GM10248 (cell line): ENCODE data around the gene MGARP.

Experiments
- CTCF ChIA-PET: fragments of 300-600 bp; sonication (Branson Sonifier 250); formaldehyde crosslinking; extraction: SDS; loops from one replicate; lab custom pipeline; 2021; ENCODE audit warnings: antibody characterized with exemption; lab: Yijun Ruan, JAX
- POLR2A ChIA-PET: fragments of 350-650 bp; sonication (Branson Sonifier 250); formaldehyde crosslinking; extraction: SDS; loops from one replicate; lab custom pipeline; 2020; ENCODE audit warnings: antibody characterized with exemption; lab: Yijun Ruan, JAX
- DNase-seq: peaks from one replicate; pipeline ENCODE4 v3.0.0; 2012; ENCODE audit errors: extremely low spot score
- CTCF ChIP-seq: IDR thresholded peaks from 2 replicates; pipeline ENCODE4 v1.5.1; 2012; ENCODE audit warnings: mild to moderate bottlenecking, low read depth; ENCODE audit errors: extremely low read depth, missing control alignments, control extremely low read depth

The MGARP gene

GRCh38 chr4:139282065-139282720, 2.2 kb upstream of the MGARP start:
- POLR2A ChIA-PET, result interaction anchor here (0.9 kb wide), 1 partner anchor 105 kb away, joined by 3 read pairs; the partner anchor contains the start of gene ELF2

DNA sequence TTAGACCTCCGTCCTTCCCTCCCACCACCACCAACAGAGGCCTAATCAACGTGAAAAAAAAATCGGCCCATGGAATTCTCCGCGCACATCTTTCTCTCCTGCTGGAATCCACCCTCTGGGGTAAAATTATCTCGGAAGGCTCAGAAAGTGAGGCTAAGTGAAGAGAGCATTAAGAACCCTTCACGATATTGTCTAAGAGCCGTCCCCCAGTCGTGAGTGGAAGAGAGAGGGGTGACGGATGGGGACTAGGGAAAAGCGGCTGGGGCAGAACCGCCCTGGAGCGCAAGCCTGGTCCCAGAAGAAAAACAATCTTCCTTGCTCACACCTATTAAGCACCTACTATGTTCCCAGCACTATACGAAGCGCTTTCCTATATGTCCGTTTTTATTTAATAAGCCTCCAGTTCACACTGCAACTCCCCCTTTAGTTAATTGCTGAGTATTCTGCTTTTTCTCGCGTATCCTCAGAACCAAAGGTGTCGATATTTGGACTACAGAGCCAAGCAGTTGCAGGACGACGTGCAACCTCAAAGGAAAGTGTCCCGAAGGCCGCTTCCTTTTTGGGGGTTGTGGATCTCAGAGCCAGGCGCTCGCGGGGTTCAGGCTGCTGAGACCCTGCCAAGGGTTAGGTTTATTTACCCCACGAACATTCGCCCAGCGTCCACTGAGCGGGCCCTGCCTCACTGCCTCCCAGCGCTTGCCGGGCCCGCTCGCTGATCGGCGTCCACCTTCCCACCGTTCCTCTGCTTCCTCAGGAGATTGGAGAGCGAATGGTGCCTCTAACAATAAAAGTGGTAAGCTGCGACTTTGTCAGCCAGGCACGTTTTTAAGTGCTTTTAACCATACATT, 889 bp downstream of the MGARP start:
- DNase-seq, result no peak
- ChIA-PET CTCF (interaction anchor here (1.5 to 2.6 kb wide), 2 partner anchors 17 to 21 kb away, joined by 5 to 11 read pairs; no protein-coding TSS in a partner anchor), POLR2A (no interaction called here)
- no peak for TF ChIP-seq CTCF

More at GRCh38 chr4:139282065-139282720, 2.2 kb upstream of the MGARP start:
- TF ChIP-seq CTCF, result no peak
- CTCF ChIA-PET, result interaction anchor here (0.7 to 3.1 kb wide), 6 partner anchors 14 to 252 kb away, joined by 3 to 29 read pairs (median 4); no protein-coding TSS in a partner anchor
- DNase-seq, result no peak

DNA sequence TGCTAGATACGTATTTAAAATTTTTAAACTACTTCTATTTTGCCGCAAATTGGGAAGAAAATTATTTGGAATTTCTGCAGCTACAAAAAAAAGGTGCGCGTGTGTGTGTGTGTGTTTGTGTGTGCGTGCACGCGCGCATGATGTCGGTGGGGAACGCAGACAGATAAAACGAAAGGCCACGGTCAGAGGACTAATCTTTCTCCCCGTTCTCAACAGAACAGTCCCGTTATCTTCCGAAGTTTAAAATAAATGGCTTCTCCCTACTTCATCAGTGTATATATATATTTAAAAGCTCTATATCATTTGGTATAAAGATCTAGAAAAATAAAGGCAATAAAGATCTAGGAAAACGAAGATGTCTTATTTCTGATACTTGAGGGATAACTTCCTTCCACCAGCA, 1.5 kb downstream of the MGARP start:
- ChIA-PET POLR2A (no interaction called here), CTCF (interaction anchor here (2.6 kb wide), 1 partner anchor 17 kb away, joined by 11 read pairs; no protein-coding TSS in a partner anchor)
- TF ChIP-seq CTCF, result no peak
- DNase-seq, result no peak

DNA sequence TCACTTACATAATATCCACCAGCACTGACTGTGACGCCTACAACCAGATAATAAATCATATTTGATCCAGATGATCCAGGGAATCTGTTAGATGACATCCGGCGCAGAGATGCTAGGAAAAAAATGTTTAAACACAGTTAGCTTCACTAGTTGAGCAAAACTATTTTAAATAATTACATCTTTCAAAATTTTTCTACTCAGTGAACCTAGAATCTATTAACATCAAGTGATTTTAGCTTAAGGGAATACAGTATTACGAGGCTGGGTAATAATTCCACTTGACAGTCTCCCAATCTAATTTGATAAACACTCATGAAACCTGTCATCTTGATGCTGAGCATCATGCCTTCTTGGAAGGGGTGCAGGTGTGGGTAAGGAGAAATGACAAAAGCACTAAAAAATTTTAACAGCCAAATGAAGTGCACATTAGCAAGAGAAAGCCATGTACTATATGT, 4.7 kb downstream of the MGARP start:
- no peak for TF ChIP-seq CTCF
- no peak for DNase-seq
- POLR2A ChIA-PET, result interaction anchor here (0.5 kb wide), 1 partner anchor 28 kb away, joined by 3 read pairs; no protein-coding TSS in a partner anchor
- CTCF ChIA-PET, result interaction anchor here (1.0 to 2.1 kb wide), 6 partner anchors 9 to 244 kb away, joined by 3 to 13 read pairs (median 3); no protein-coding TSS in a partner anchor

- ChIA-PET POLR2A (interaction anchor here (0.5 kb wide), 1 partner anchor 27 kb away, joined by 3 read pairs; no protein-coding TSS in a partner anchor), CTCF (interaction anchor here (1.0 to 2.1 kb wide), 6 partner anchors 9 to 244 kb away, joined by 3 to 13 read pairs (median 3); no protein-coding TSS in a partner anchor)
- TF ChIP-seq CTCF, result no peak
- no peak for DNase-seq
Observed at GRCh38 chr4:139274790-139275189, 5.2 kb downstream of the MGARP start.

DNA sequence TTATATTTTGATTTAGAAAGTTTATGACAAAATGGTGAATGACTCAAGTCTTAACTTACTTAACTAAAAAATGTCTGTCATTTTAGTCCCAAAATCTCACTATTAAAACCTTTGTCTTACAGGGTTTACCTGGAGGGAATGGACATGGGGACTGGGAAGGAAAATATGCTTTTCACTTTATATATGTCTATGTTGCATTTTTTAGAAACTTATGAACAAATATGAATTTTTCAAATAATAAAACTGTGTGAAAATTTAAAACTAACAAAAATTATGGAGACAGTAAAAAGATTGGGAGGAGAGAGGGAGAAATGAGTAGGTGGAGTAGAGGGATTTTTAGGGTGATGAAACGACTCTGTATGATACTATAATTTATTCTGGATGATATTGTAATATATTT, 6.2 kb downstream of the MGARP start:
- CTCF ChIA-PET, result no interaction called here
- DNase-seq, result no peak
- TF ChIP-seq CTCF, result no peak
- POLR2A ChIA-PET, result no interaction called here
